Activated T-cell treated with anti-CD3 and anti-CD28 coated beads, Interleukin-2, amount 50 U/mL, for 72 hours (primary cell): ENCODE results near the gene CTPS2. TPM values are rescaled to one million over a fixed set of nuclear protein-coding genes. Genes with fewer than 3 reads are reported as not detected.
"Not testable (repeated sequence)": the region's sequence is repeated elsewhere in the genome, so short reads cannot be mapped to it uniquely, and the experiment has no call there.

Experiments used
- ATAC-seq, 2 donors: fragments of 150-1000 bp; cut with Tn5 transposase; replicated peaks in 1 of 2; 2 replicates each; pipeline ENCODE4 v1.10.0; 2021; ENCODE audit warnings: moderate library complexity in 2 of 2, mild to moderate bottlenecking in 1 of 2
- DNase-seq, 2 donors: peaks; one replicate each; pipeline ENCODE4 v3.0.0; 2021 to 2022; ENCODE audit warnings: mixed read lengths in 1 of 2
- H3K27ac Mint-ChIP-seq: one replicate; pipeline ENCODE4 v1.8.0; 2022; ENCODE audit warnings: mild to moderate bottlenecking, moderate library complexity, mixed read lengths
- H3K27me3 Mint-ChIP-seq: one replicate; pipeline ENCODE4 v1.8.0; 2022; ENCODE audit warnings: low read depth, mixed read lengths
- H3K36me3 Mint-ChIP-seq, 2 donors: one replicate each; pipeline ENCODE4 v1.8.0; 2022; ENCODE audit warnings: mixed read lengths in 2 of 2, mild to moderate bottlenecking in 1 of 2; ENCODE audit not compliant: insufficient read depth in 2 of 2
- H3K4me1 Mint-ChIP-seq: one replicate; pipeline ENCODE4 v1.8.0; 2022; ENCODE audit warnings: low read depth, mixed read lengths
- H3K4me3 Mint-ChIP-seq, 2 donors: one replicate each; pipeline ENCODE4 v1.8.0; 2022; ENCODE audit warnings: mild to moderate bottlenecking in 2 of 2, mixed read lengths in 2 of 2, moderate library complexity in 2 of 2
- H3K9me3 Mint-ChIP-seq, 2 donors: one replicate each; pipeline ENCODE4 v1.8.0; 2022; ENCODE audit warnings: mixed read lengths in 2 of 2
- total RNA-seq, 2 donors: library from RNA; stranded (reverse); gene quantifications; one replicate each; pipeline ENCODE4 v1.2.3, GENCODE V29; 2022

Gene CTPS2
- 1 to 10 TPM; 8.1 to 8.3 TPM for total RNA-seq

GRCh38 chrX:16712548-16713155, at the start of gene CTPS2:
Gene CTPS2 (minus strand): TSS chrX:16712669. CDS start chrX:16702902, 9,767 bp downstream.
- ATAC-seq (peak; percentile 91 to 92), DNase-seq (peak; percentile 55 to 58)
- H3K4me1 Mint-ChIP-seq, result peaks cover 12% of the 10 kb centered on the region
- peaks cover 2% of the 10 kb centered on the region in 2 donors for H3K36me3 Mint-ChIP-seq
- H3K4me3 Mint-ChIP-seq, result peak within 1 kb of the TSS; percentile 88 to 90
- peak within 1 kb of the TSS; percentile 85 for H3K27ac Mint-ChIP-seq
- peaks cover 22% of the 10 kb centered on the region for H3K27me3 Mint-ChIP-seq
- H3K9me3 Mint-ChIP-seq, result no peaks in the 10 kb centered on the region

GRCh38 chrX:16761500-16761899, 49.0 kb upstream of the CTPS2 start:
- not testable (repeated sequence) for H3K4me1 Mint-ChIP-seq, H3K27ac Mint-ChIP-seq, ATAC-seq, H3K9me3 Mint-ChIP-seq, H3K4me3 Mint-ChIP-seq, DNase-seq, H3K27me3 Mint-ChIP-seq
- peaks cover 0 to 14% of the 10 kb centered on the region in 2 donors for H3K36me3 Mint-ChIP-seq

- Mint-ChIP-seq H3K27ac (no peak overlapping the region), H3K9me3 (no peaks in the 10 kb centered on the region), H3K36me3 (peaks cover 1 to 22% of the 10 kb centered on the region in 2 donors), H3K27me3 (no peaks in the 10 kb centered on the region), H3K4me1 (no peaks in the 10 kb centered on the region), H3K4me3 (no peak overlapping the region)
- ATAC-seq (no peak), DNase-seq (no peak)
Observed at GRCh38 chrX:16756724-16757123, 44.3 kb upstream of the CTPS2 start.

- ATAC-seq, result no peak
- Mint-ChIP-seq H3K4me1 (no peaks in the 10 kb centered on the region), H3K27me3 (no peaks in the 10 kb centered on the region), H3K9me3 (no peaks in the 10 kb centered on the region), H3K27ac (peak overlapping the region; percentile 9), H3K4me3 (no peak overlapping the region), H3K36me3 (peaks cover 1 to 24% of the 10 kb centered on the region in 2 donors)
- DNase-seq, result no peak
Observed at GRCh38 chrX:16754019-16754418, 41.5 kb upstream of the CTPS2 start.

GRCh38 chrX:16750136-16750535, 37.7 kb upstream of the CTPS2 start:
- Mint-ChIP-seq H3K36me3 (peaks cover 3 to 14% of the 10 kb centered on the region in 2 donors), H3K27ac (no peak overlapping the region), H3K4me3 (no peak overlapping the region), H3K9me3 (no peaks in the 10 kb centered on the region), H3K27me3 (no peaks in the 10 kb centered on the region), H3K4me1 (no peaks in the 10 kb centered on the region)
- DNase-seq (no peak), ATAC-seq (no peak)

GRCh38 chrX:16748425-16748824, 36.0 kb upstream of the CTPS2 start:
- Mint-ChIP-seq H3K27me3 (no peaks in the 10 kb centered on the region), H3K36me3 (peaks cover 8 to 19% of the 10 kb centered on the region in 2 donors), H3K9me3 (no peaks in the 10 kb centered on the region), H3K27ac (no peak overlapping the region), H3K4me1 (no peaks in the 10 kb centered on the region), H3K4me3 (no peak overlapping the region)
- DNase-seq (no peak), ATAC-seq (no peak)

- Mint-ChIP-seq H3K36me3 (peaks cover 7 to 24% of the 10 kb centered on the region in 2 donors), H3K27me3 (no peaks in the 10 kb centered on the region), H3K4me3 (no peak overlapping the region), H3K9me3 (no peaks in the 10 kb centered on the region), H3K27ac (peak overlapping the region; percentile 77), H3K4me1 (no peaks in the 10 kb centered on the region)
- DNase-seq, result no peak
- ATAC-seq, result no peak
Observed at GRCh38 chrX:16745659-16746058, 33.2 kb upstream of the CTPS2 start.

GRCh38 chrX:16745102-16745501, 32.6 kb upstream of the CTPS2 start:
- H3K4me3 Mint-ChIP-seq, result no peak overlapping the region
- no peaks in the 10 kb centered on the region for H3K27me3 Mint-ChIP-seq
- no peak for DNase-seq
- H3K27ac Mint-ChIP-seq, result no peak overlapping the region
- H3K4me1 Mint-ChIP-seq, result no peaks in the 10 kb centered on the region
- peaks cover 7 to 20% of the 10 kb centered on the region in 2 donors for H3K36me3 Mint-ChIP-seq
- ATAC-seq, result no peak
- H3K9me3 Mint-ChIP-seq, result no peaks in the 10 kb centered on the region

GRCh38 chrX:16743604-16744325, 31.3 kb upstream of the CTPS2 start:
- Mint-ChIP-seq H3K4me1 (no peaks in the 10 kb centered on the region), H3K36me3 (peaks cover 7 to 20% of the 10 kb centered on the region in 2 donors), H3K4me3 (no peak overlapping the region), H3K27me3 (no peaks in the 10 kb centered on the region), H3K27ac (no peak overlapping the region), H3K9me3 (no peaks in the 10 kb centered on the region)
- no peak for ATAC-seq
- no peak for DNase-seq

GRCh38 chrX:16739574-16739973, 27.1 kb upstream of the CTPS2 start:
- H3K27me3 Mint-ChIP-seq, result no peaks in the 10 kb centered on the region
- DNase-seq (no peak), ATAC-seq (no peak)
- H3K27ac Mint-ChIP-seq, result no peak overlapping the region
- H3K4me3 Mint-ChIP-seq, result no peak overlapping the region
- H3K36me3 Mint-ChIP-seq, result peaks cover 5 to 21% of the 10 kb centered on the region in 2 donors
- no peaks in the 10 kb centered on the region for H3K4me1 Mint-ChIP-seq
- H3K9me3 Mint-ChIP-seq, result no peaks in the 10 kb centered on the region

- DNase-seq (no peak), ATAC-seq (no peak)
- Mint-ChIP-seq H3K9me3 (no peaks in the 10 kb centered on the region), H3K27me3 (no peaks in the 10 kb centered on the region), H3K4me1 (no peaks in the 10 kb centered on the region), H3K27ac (no peak overlapping the region), H3K4me3 (no peak overlapping the region), H3K36me3 (peaks cover 0 to 11% of the 10 kb centered on the region in 2 donors)
Observed at GRCh38 chrX:16737024-16737423, 24.6 kb upstream of the CTPS2 start.

- no peaks in the 10 kb centered on the region for H3K27me3 Mint-ChIP-seq
- H3K27ac Mint-ChIP-seq, result no peak overlapping the region
- H3K36me3 Mint-ChIP-seq, result peaks cover 0 to 6% of the 10 kb centered on the region in 2 donors
- no peak overlapping the region for H3K4me3 Mint-ChIP-seq
- DNase-seq, result no peak
- ATAC-seq, result no peak
- H3K4me1 Mint-ChIP-seq, result no peaks in the 10 kb centered on the region
- H3K9me3 Mint-ChIP-seq, result no peaks in the 10 kb centered on the region
Observed at GRCh38 chrX:16733013-16733412, 20.5 kb upstream of the CTPS2 start.

GRCh38 chrX:16730450-16730849, 18.0 kb upstream of the CTPS2 start:
- peaks cover 0 to 1% of the 10 kb centered on the region in 2 donors for H3K36me3 Mint-ChIP-seq
- no peak overlapping the region for H3K27ac Mint-ChIP-seq
- DNase-seq (no peak), ATAC-seq (no peak)
- no peak overlapping the region for H3K4me3 Mint-ChIP-seq
- H3K27me3 Mint-ChIP-seq, result no peaks in the 10 kb centered on the region
- H3K9me3 Mint-ChIP-seq, result no peaks in the 10 kb centered on the region
- H3K4me1 Mint-ChIP-seq, result peaks cover 4% of the 10 kb centered on the region
